Measurements from ENCODE around the gene PLA2G4B. TPM values are rescaled to one million over a fixed set of nuclear protein-coding genes. Genes with fewer than 3 reads are reported as not detected.

PLA2G4B gene
- total and polyA plus RNA-seq, 9 of the 15 experiments (the other 6 are each of a cell fraction or from before 2014, with no cell fraction given) = 0.07 to 6.1 (median 2.8) TPM

- ATAC-seq (no peak), DNase-seq (ENCODE audit: extremely low read depth in 1 of 4, low spot score in 3 of 4) (no peak), FAIRE-seq (no peak)
- Histone ChIP-seq H3K36me3 (ENCODE audit: control insufficient read depth, insufficient read depth, low read length) (peaks cover 5% of the 10 kb centered on the region; the same call in 1 of the 3 replicates), H3K9me1 (ENCODE audit: control insufficient read depth, insufficient read depth, low read length) (no peaks in the 10 kb centered on the region), H2AFZ (ENCODE audit: low read depth, low read length) (no peak overlapping the region), H3K9me3 (replicated peaks; ENCODE audit: control insufficient read depth, insufficient read depth, low read depth, low read length) (no peaks in the 10 kb centered on the region), H3K4me2 (ENCODE audit: insufficient read depth, low read length) (no peak overlapping the region), H3K4me3 (no peak overlapping the region), H3K79me2 (ENCODE audit: control insufficient read depth, insufficient read depth, low read length) (no peaks in the 10 kb centered on the region), H3K9ac (ENCODE audit: insufficient read depth in 1 of 2, low read depth in 2 of 2, low read length in 2 of 2) (no peak overlapping the region), H4K20me1 (replicated peaks; ENCODE audit: control insufficient read depth, insufficient read depth, low read length) (peaks cover 9% of the 10 kb centered on the region), H3K27ac (ENCODE audit: extremely low read depth, low read depth, low read length) (no peak overlapping the region), H3K27me3 (ENCODE audit: control insufficient read depth in 2 of 2, insufficient read depth in 2 of 2, low read length in 2 of 2) (peaks cover 26 to 45% of the 10 kb centered on the region in 2 experiments; a peak in 4 of 5 replicates), H3K4me1 (replicated peaks in 1 of 2; ENCODE audit: control insufficient read depth in 2 of 2, insufficient read depth in 2 of 2, low read length in 2 of 2) (peaks cover 0 to 22% of the 10 kb centered on the region in 2 experiments; a peak in 1 of 5 replicates)
- BruUV-seq (replicated peaks) = no TSS peak
- ChIA-PET POLR2A (interaction anchor here (1.1 to 2.0 kb wide), 2 partner anchors 11 to 15 kb away, joined by 3 to 9 read pairs; partner anchors contain the start of gene PLA2G4B), CTCF (ENCODE audit: low intra/inter-chr PET ratio) (no interaction called here)
- intact Hi-C loops (cut with micrococcal nuclease) (no loop called here), in situ Hi-C loops (cut with MboI) (no loop called here)
- no peak for TF ChIP-seq E2F8 (IDR thresholded peaks at IDR 0.05; ENCODE audit: low read depth, partially characterized antibody)
- WGBS (ENCODE audit: insufficient coverage, low coverage, missing lambda C conversion rate) = 10% methylated on average over 7 of the region's 8 CpGs
Measured at GRCh38 chr15:41849861-41850260, 11.2 kb downstream of the PLA2G4B start.

Measured in K562 (cell line).